SK-N-SH treated with all-trans-retinoic acid at 6 μM for 48 hours (cell line): ENCODE results near the gene LOXHD1.

Experiments
- ARNTL ChIP-seq: fragments of 450-650 bp; formaldehyde crosslinking; IDR thresholded peaks from 2 replicates; pipeline ENCODE4 v1.5.0; 2020; ENCODE audit warnings: low read depth, mild to moderate bottlenecking, moderate library complexity, borderline replicate concordance
- CSDC2 ChIP-seq: fragments of 250-450 bp; sonication (Bioruptor Pico); IDR thresholded peaks from 2 replicates; pipeline ENCODE4 v1.5.0; 2020; ENCODE audit warnings: mild to moderate bottlenecking, moderate library complexity
- ESRRG ChIP-seq: fragments of 250-450 bp; sonication (Bioruptor Pico); IDR thresholded peaks from 2 replicates; pipeline ENCODE4 v1.6.1; 2021; ENCODE audit warnings: mild to moderate bottlenecking
- GLIS3 ChIP-seq: fragments of 250-450 bp; sonication (Bioruptor Pico); IDR thresholded peaks from 2 replicates; pipeline ENCODE4 v1.5.0; 2020; ENCODE audit warnings: mild to moderate bottlenecking, moderate library complexity
- OSR1 ChIP-seq: fragments of 250-450 bp; sonication (Bioruptor Pico); IDR thresholded peaks from 2 replicates; pipeline ENCODE4 v1.8.0; 2022; ENCODE audit warnings: moderate library complexity, mild to moderate bottlenecking, inconsistent platforms
- PPARA ChIP-seq: fragments of 250-450 bp; sonication (Bioruptor Pico); IDR thresholded peaks from 2 replicates; pipeline ENCODE4 v1.5.0; 2020; ENCODE audit warnings: mild to moderate bottlenecking, borderline replicate concordance
- TCF4 ChIP-seq: fragments of 250-450 bp; sonication (Bioruptor Pico); IDR thresholded peaks from 2 replicates; pipeline ENCODE4 v1.8.0; 2021; ENCODE audit warnings: mild to moderate bottlenecking, moderate library complexity, borderline replicate concordance
- TOX ChIP-seq: fragments of 250-450 bp; sonication (Bioruptor Pico); IDR thresholded peaks from 2 replicates; pipeline ENCODE4 v1.8.0; 2021; ENCODE audit warnings: mild to moderate bottlenecking, moderate library complexity, borderline replicate concordance
- ZFP3 ChIP-seq: fragments of 250-450 bp; sonication (Bioruptor Pico); IDR thresholded peaks from 2 replicates; pipeline ENCODE4 v1.5.0; 2020; ENCODE audit warnings: mild to moderate bottlenecking, moderate library complexity
- TF ChIP-seq, protein P1 (sequence below): fragments of 250-450 bp; sonication (Bioruptor Pico); IDR thresholded peaks from 2 replicates; pipeline ENCODE4 v1.8.0; 2020; ENCODE audit warnings: mild to moderate bottlenecking, moderate library complexity, borderline replicate concordance
- TF ChIP-seq, protein P2 (sequence below): fragments of 250-450 bp; sonication (Bioruptor Pico); IDR thresholded peaks from 2 replicates; pipeline ENCODE4 v1.5.1; 2020; ENCODE audit warnings: low read depth, mild to moderate bottlenecking, moderate library complexity
- TF ChIP-seq, protein P3 (sequence below): fragments of 250-450 bp; sonication (Bioruptor Pico); IDR thresholded peaks from 2 replicates; pipeline ENCODE4 v1.5.0; 2020; ENCODE audit warnings: mild to moderate bottlenecking, moderate library complexity

DNA sequence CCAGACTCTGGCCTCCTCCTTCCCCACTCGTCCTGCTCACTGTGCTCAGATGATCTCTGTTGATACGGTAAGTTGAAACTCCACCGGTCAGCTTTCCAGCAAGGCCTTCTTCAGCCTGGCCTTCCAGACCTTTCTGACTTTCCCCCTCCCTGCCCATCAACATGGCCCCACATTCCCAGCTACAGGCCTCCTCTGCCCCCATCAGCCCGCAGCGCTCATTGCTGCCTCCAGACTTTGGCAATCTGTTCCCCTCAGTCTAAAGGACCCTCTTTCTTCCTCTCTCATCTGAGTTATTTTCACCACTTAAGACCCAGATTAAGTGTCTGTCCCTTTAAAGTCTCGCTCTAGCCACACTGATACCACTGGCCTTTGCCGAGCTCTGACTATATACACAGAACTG, 10.6 kb downstream of the LOXHD1 start:
- TF ChIP-seq OSR1 (CRISPR knock-in tag) (no peak), CSDC2 (no peak), TCF4 (CRISPR knock-in tag) (no peak), GLIS3 (CRISPR knock-in tag) (no peak), ESRRG (CRISPR knock-in tag) (no peak), ARNTL (CRISPR knock-in tag) (no peak), TOX (CRISPR knock-in tag) (no peak), ZFP3 (CRISPR knock-in tag) (no peak), PPARA (CRISPR knock-in tag) (no peak)
- TF ChIP-seq, protein P1, sequence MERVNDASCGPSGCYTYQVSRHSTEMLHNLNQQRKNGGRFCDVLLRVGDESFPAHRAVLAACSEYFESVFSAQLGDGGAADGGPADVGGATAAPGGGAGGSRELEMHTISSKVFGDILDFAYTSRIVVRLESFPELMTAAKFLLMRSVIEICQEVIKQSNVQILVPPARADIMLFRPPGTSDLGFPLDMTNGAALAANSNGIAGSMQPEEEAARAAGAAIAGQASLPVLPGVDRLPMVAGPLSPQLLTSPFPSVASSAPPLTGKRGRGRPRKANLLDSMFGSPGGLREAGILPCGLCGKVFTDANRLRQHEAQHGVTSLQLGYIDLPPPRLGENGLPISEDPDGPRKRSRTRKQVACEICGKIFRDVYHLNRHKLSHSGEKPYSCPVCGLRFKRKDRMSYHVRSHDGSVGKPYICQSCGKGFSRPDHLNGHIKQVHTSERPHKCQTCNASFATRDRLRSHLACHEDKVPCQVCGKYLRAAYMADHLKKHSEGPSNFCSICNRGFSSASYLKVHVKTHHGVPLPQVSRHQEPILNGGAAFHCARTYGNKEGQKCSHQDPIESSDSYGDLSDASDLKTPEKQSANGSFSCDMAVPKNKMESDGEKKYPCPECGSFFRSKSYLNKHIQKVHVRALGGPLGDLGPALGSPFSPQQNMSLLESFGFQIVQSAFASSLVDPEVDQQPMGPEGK (CRISPR knock-in tag) = no peak
- TF ChIP-seq, protein P2, sequence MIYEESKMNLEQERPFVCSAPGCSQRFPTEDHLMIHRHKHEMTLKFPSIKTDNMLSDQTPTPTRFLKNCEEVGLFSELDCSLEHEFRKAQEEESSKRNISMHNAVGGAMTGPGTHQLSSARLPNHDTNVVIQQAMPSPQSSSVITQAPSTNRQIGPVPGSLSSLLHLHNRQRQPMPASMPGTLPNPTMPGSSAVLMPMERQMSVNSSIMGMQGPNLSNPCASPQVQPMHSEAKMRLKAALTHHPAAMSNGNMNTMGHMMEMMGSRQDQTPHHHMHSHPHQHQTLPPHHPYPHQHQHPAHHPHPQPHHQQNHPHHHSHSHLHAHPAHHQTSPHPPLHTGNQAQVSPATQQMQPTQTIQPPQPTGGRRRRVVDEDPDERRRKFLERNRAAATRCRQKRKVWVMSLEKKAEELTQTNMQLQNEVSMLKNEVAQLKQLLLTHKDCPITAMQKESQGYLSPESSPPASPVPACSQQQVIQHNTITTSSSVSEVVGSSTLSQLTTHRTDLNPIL (CRISPR knock-in tag) = no peak
- TF ChIP-seq, protein P3, sequence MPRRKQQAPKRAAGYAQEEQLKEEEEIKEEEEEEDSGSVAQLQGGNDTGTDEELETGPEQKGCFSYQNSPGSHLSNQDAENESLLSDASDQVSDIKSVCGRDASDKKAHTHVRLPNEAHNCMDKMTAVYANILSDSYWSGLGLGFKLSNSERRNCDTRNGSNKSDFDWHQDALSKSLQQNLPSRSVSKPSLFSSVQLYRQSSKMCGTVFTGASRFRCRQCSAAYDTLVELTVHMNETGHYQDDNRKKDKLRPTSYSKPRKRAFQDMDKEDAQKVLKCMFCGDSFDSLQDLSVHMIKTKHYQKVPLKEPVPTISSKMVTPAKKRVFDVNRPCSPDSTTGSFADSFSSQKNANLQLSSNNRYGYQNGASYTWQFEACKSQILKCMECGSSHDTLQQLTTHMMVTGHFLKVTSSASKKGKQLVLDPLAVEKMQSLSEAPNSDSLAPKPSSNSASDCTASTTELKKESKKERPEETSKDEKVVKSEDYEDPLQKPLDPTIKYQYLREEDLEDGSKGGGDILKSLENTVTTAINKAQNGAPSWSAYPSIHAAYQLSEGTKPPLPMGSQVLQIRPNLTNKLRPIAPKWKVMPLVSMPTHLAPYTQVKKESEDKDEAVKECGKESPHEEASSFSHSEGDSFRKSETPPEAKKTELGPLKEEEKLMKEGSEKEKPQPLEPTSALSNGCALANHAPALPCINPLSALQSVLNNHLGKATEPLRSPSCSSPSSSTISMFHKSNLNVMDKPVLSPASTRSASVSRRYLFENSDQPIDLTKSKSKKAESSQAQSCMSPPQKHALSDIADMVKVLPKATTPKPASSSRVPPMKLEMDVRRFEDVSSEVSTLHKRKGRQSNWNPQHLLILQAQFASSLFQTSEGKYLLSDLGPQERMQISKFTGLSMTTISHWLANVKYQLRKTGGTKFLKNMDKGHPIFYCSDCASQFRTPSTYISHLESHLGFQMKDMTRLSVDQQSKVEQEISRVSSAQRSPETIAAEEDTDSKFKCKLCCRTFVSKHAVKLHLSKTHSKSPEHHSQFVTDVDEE (CRISPR knock-in tag) = no peak
